Measurements from ENCODE around the gene LRP1B.

Gene LRP1B

DNA sequence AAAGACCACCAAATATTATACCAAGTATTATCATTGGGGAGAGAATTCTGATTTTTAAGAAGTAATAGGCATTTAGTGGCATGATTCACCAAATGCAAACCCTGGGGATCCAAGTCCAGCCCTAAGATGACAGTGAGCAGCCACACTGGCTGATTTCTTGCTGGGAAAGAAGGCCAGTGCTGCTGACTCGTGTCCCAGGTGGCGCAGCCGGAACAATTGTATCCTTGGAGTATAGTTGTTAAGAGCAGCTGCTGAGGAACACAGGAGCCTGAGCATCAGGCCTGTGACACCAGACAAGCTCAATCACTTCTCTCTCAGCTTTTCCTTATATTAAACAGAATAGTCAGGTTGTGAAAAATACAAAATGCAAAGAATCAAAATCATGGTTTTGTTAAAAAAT is 48.4 kb downstream of the LRP1B start:
- H3K4me3 ChIP-seq, result no peak overlapping the region
- TF ChIP-seq Cebpa-rat (IDR thresholded peaks at IDR 0.05), result no peak
- no peaks in the 10 kb centered on the region for H4K20me1 ChIP-seq
- H3K27ac ChIP-seq, result no peak overlapping the region
- H3K27me3 ChIP-seq, result no peaks in the 10 kb centered on the region
- H3K36me3 ChIP-seq, result no peaks in the 10 kb centered on the region
- H3K4me2 ChIP-seq, result no peak overlapping the region
- H3K9me3 ChIP-seq, result no peaks in the 10 kb centered on the region
- no peak overlapping the region for H3K9ac ChIP-seq
- H3K4me1 ChIP-seq, result no peaks in the 10 kb centered on the region

DNA sequence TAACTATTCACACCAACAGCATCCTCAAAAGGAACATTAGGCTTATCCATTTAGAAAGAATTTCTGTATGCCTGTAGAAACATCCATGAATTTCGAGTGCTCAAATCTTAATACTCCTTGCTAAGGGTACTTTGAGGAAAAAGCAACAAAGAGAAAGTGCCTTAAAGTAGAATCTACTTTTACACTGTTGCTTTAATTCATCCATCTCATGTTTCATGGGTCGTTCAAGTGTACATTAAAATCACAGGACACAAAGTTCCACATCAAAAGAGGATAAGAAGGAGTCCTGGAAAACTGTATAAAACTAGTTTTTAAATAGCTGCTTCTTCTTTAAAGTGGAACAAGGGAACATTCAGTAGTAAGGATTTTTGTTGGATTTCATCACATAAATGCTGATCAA is 54.5 kb downstream of the LRP1B start:
- no peaks in the 10 kb centered on the region for H4K20me1 ChIP-seq
- no peaks in the 10 kb centered on the region for H3K9me3 ChIP-seq
- H3K4me1 ChIP-seq, result no peaks in the 10 kb centered on the region
- H3K36me3 ChIP-seq, result no peaks in the 10 kb centered on the region
- no peak overlapping the region for H3K27ac ChIP-seq
- H3K9ac ChIP-seq, result no peak overlapping the region
- H3K4me2 ChIP-seq, result no peak overlapping the region
- H3K4me3 ChIP-seq, result no peak overlapping the region
- H3K27me3 ChIP-seq, result no peaks in the 10 kb centered on the region
- no peak for TF ChIP-seq Cebpa-rat (IDR thresholded peaks at IDR 0.05)

DNA sequence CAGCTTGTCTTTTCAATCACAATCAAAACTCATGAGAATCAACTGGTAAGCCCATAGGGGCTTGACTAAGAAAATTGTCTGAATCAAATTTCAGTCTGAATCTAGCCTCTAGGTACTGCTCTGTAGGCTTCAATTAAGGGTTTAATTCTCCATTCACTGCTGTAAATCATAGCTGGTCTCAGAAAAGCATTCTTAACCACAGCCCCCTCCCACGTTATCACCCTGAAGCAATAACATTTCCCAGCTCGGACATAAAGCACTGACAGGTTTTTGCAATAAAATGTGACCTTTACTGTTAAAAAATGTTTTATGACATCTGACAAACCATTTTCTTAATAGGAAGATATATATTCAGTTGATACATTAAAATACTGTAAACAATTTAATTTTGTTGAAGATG is 55.0 kb downstream of the LRP1B start:
- no peaks in the 10 kb centered on the region for H3K9me3 ChIP-seq
- H3K9ac ChIP-seq, result no peak overlapping the region
- H3K27ac ChIP-seq, result no peak overlapping the region
- no peaks in the 10 kb centered on the region for H3K36me3 ChIP-seq
- H3K27me3 ChIP-seq, result no peaks in the 10 kb centered on the region
- no peak overlapping the region for H3K4me3 ChIP-seq
- no peaks in the 10 kb centered on the region for H3K4me1 ChIP-seq
- no peak overlapping the region for H3K4me2 ChIP-seq
- H4K20me1 ChIP-seq, result no peaks in the 10 kb centered on the region
- TF ChIP-seq Cebpa-rat (IDR thresholded peaks at IDR 0.05), result no peak

DNA sequence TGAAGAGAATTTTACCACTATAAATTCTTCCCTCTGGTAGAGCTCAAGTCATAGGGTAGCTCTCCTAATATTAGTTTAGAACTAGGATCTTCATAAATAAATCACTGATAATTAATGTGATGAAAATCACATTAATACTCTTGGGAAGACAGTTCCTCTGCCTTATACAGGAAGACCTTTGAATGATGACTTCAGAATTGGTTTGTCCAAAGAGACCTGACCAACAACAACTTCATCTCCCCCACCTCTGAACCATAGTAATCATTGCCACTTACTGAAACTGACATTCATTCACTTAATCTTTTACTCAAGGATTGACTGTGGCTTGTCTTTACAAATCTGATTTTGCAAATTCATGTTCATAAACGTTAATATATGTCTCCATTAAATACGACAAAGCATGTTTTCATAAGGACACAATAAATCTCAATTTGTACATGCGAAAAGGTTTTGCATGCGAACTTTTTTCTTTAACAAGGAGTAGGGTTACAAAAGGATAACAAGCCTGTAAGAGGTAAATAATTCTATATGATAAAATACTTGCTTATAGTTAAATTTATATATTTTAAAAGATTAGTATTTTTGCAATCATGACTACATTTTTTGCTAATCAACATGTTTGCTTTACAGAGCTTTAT is 61.4 kb downstream of the LRP1B start:
- H3K9ac ChIP-seq, result no peak overlapping the region
- H3K4me3 ChIP-seq, result no peak overlapping the region
- H3K9me3 ChIP-seq, result no peaks in the 10 kb centered on the region
- H4K20me1 ChIP-seq, result no peaks in the 10 kb centered on the region
- no peak for TF ChIP-seq Cebpa-rat (IDR thresholded peaks at IDR 0.05)
- H3K4me2 ChIP-seq, result no peak overlapping the region
- H3K4me1 ChIP-seq, result no peaks in the 10 kb centered on the region
- no peak overlapping the region for H3K27ac ChIP-seq
- no peaks in the 10 kb centered on the region for H3K36me3 ChIP-seq
- no peaks in the 10 kb centered on the region for H3K27me3 ChIP-seq

DNA sequence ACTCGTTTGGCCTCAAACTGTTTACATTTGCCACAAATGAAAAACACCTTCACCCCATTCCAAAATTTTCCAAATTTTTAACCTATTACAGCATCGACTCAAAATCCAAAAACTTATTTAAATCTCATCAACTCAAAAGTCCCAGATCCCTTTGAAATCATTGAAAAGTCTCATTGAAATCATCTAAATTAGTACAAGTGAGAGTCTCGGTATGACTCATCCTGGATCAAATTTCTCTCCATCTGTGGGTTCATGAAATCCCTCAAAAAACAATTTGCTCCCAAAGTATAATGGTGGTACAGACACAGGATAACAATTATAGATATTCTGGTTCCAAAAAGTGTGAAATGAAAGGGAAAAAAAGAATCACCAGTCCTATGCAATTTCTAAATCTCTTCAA is 65.1 kb downstream of the LRP1B start:
- H3K9me3 ChIP-seq, result no peaks in the 10 kb centered on the region
- no peak overlapping the region for H3K27ac ChIP-seq
- H3K36me3 ChIP-seq, result no peaks in the 10 kb centered on the region
- H3K9ac ChIP-seq, result no peak overlapping the region
- no peaks in the 10 kb centered on the region for H3K27me3 ChIP-seq
- H3K4me3 ChIP-seq, result no peak overlapping the region
- TF ChIP-seq Cebpa-rat (IDR thresholded peaks at IDR 0.05), result no peak
- no peaks in the 10 kb centered on the region for H3K4me1 ChIP-seq
- no peaks in the 10 kb centered on the region for H4K20me1 ChIP-seq
- no peak overlapping the region for H3K4me2 ChIP-seq

DNA sequence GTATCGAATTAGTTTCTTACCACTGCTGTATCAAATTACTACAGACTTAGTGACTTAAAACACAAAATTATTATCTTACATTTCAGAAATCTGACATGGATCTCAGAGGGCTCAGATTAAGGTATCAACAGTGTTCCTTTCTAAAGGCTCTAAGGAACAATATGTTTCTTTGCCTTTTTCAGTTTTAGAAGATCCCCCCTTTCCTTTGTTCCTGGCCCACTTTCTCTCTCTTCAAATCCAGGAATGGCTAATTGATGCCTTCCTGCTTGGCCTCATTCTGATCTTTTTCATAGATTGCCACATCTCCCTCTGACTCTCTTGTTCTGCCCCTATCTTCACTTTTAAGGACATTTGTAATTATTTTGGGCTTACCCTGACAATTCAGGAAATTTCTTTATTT is 65.7 kb downstream of the LRP1B start:
- Histone ChIP-seq H3K27me3 (no peaks in the 10 kb centered on the region), H4K20me1 (no peaks in the 10 kb centered on the region), H3K4me2 (no peak overlapping the region), H3K9me3 (no peaks in the 10 kb centered on the region), H3K9ac (no peak overlapping the region), H3K36me3 (no peaks in the 10 kb centered on the region), H3K27ac (no peak overlapping the region), H3K4me1 (no peaks in the 10 kb centered on the region), H3K4me3 (no peak overlapping the region)
- no peak for TF ChIP-seq Cebpa-rat (IDR thresholded peaks at IDR 0.05)

DNA sequence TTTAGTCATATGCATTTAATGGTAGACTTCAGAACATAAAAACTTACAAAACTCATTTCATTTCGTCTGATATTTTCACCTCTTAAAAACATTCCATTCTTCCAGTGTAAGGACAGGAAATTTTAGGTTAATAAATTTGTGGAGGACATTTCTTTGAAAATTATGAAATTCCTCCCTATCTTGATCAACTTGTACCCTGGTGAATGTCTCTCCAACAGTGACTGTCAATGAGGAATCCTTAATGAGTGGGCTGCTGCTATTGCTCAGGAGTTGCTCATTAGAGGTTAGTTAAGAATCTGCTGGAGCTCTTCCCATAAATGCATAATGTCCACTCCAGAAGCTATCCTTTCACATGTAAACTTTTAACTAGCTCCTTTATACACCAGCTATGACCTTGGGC is 69.1 kb downstream of the LRP1B start:
- Histone ChIP-seq H3K27ac (no peak overlapping the region), H3K27me3 (no peaks in the 10 kb centered on the region), H3K4me3 (no peak overlapping the region), H3K9ac (no peak overlapping the region), H3K4me2 (no peak overlapping the region), H3K9me3 (no peaks in the 10 kb centered on the region), H3K4me1 (no peaks in the 10 kb centered on the region), H3K36me3 (no peaks in the 10 kb centered on the region), H4K20me1 (no peaks in the 10 kb centered on the region)
- TF ChIP-seq Cebpa-rat (IDR thresholded peaks at IDR 0.05), result no peak

DNA sequence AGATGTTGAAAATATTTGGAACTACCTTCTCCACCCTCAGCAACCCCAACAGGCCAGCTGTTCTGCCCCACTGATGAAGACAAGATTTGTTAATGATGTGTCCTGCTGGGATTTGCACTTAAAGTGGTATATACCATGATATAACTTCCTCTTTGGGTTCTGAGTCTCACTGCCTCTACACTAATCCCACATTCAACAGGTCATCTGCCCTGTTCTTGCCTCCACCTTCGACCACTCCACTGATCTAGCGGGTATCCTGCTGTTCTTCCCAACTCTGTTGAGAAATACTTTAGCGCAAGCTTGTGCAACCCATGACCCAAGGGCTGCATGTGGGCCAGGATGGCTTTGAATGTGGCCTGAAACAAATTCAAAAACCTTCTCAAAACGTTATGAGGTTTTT is 72.7 kb downstream of the LRP1B start:
- Histone ChIP-seq H3K27me3 (no peaks in the 10 kb centered on the region), H3K9me3 (no peaks in the 10 kb centered on the region), H3K4me1 (no peaks in the 10 kb centered on the region), H3K36me3 (no peaks in the 10 kb centered on the region), H3K4me3 (no peak overlapping the region), H3K9ac (no peak overlapping the region), H3K27ac (no peak overlapping the region), H4K20me1 (no peaks in the 10 kb centered on the region), H3K4me2 (no peak overlapping the region)
- no peak for TF ChIP-seq Cebpa-rat (IDR thresholded peaks at IDR 0.05)

DNA sequence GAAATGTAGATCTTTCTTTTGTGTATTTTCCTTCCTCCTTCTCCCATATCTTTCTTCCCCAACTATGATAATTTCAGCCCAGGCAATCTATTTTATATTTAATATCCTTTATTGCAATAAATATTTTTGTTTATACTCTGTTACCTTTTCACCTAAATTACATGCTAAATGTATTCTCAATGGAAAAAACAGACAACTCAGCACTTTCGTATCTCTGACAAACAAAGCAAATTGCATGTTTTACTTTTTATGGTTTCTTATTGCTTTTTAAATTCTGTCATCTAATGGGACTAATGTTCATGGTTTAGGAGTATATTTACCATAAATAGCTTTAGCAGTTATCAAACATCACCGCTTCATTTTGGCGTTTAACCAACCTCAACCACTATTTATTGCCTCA is 74.0 kb downstream of the LRP1B start:
- no peak for TF ChIP-seq Cebpa-rat (IDR thresholded peaks at IDR 0.05)
- Histone ChIP-seq H3K27me3 (no peaks in the 10 kb centered on the region), H3K4me3 (no peak overlapping the region), H4K20me1 (no peaks in the 10 kb centered on the region), H3K27ac (no peak overlapping the region), H3K9me3 (no peaks in the 10 kb centered on the region), H3K4me1 (no peaks in the 10 kb centered on the region), H3K9ac (no peak overlapping the region), H3K36me3 (no peaks in the 10 kb centered on the region), H3K4me2 (no peak overlapping the region)

DNA sequence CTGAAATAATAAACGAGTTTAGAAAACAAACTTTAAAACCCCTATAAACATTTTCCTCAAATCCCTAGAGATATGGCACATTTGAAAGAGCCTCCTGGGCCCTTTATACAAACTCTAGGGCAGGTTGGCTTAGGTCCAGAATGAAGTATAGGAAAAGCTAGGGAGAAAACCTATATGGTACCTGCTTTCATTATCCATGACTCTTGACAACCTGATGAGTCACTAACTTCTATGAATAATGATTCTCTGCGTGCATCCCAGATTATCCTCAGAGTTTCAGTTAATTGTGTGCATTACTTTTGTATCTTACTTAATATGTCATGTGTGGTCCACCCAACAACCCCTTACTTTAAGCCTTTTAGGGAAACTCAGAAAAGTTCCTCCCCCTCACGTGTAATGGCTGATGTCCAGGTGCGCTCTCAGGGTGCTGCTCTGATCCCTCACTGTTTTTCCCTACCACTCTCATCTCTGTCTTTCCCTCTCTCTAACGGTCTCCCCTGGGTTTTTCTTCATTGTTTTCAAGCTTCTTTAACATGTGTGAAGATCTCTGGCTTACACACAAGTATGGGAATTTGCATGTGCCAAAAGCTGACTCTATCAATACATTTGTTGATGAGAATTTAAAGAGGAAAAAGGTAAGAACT is 78.5 kb downstream of the LRP1B start:
- H3K9ac ChIP-seq, result no peak overlapping the region
- H3K4me3 ChIP-seq, result no peak overlapping the region
- H3K4me2 ChIP-seq, result no peak overlapping the region
- H4K20me1 ChIP-seq, result no peaks in the 10 kb centered on the region
- TF ChIP-seq Cebpa-rat (IDR thresholded peaks at IDR 0.05), result no peak
- no peak overlapping the region for H3K27ac ChIP-seq
- no peaks in the 10 kb centered on the region for H3K27me3 ChIP-seq
- H3K4me1 ChIP-seq, result no peaks in the 10 kb centered on the region
- H3K9me3 ChIP-seq, result no peaks in the 10 kb centered on the region
- no peaks in the 10 kb centered on the region for H3K36me3 ChIP-seq

DNA sequence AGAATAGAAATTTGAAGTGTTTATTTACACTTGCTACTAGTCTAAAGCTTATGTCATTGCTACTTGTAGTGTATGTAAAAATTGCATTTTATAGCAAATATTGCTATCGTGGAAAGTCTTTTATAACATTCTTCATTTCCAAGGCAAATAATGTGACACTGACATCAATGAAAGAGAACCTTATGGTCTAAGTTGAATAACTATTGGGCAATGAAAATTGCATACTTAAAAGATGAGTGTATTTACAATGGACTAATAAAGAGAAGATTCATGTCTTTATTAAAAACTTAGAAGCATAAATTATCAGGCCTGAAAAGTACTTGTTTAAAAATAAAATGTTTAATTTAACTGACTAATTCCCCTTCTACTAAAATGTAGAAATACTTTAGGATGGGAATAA is 82.2 kb downstream of the LRP1B start:
- Histone ChIP-seq H3K9me3 (no peaks in the 10 kb centered on the region), H3K27ac (no peak overlapping the region), H4K20me1 (no peaks in the 10 kb centered on the region), H3K4me3 (no peak overlapping the region), H3K36me3 (no peaks in the 10 kb centered on the region), H3K27me3 (no peaks in the 10 kb centered on the region), H3K4me1 (no peaks in the 10 kb centered on the region), H3K4me2 (no peak overlapping the region), H3K9ac (no peak overlapping the region)
- no peak for TF ChIP-seq Cebpa-rat (IDR thresholded peaks at IDR 0.05)
